ENCODE results near the gene GALNT17. TPM values are rescaled to one million over a fixed set of nuclear protein-coding genes. Genes with fewer than 3 reads are reported as not detected.

GALNT17 gene
- polyA plus RNA-seq, 1 donor from 2014 or later: 15.7 TPM

- Histone ChIP-seq H2AFZ (ENCODE audit: low read depth, low read length) (no peak overlapping the region), H3K9me2 (ENCODE audit: insufficient read depth, low read length) (no peaks in the 10 kb centered on the region), H3K27ac (ENCODE audit: low read length) (no peak overlapping the region), H3K9me3 (ENCODE audit: low read length) (no peaks in the 10 kb centered on the region), H3K36me3 (ENCODE audit: insufficient read depth, low read length) (no peaks in the 10 kb centered on the region), H3K9ac (ENCODE audit: low read length) (no peak overlapping the region), H3F3A (ENCODE audit: insufficient read depth, low read length, poor library complexity, severe bottlenecking) (no peaks in the 10 kb centered on the region), H3K4me2 (ENCODE audit: low read length) (no peak overlapping the region), H3K4me3 (ENCODE audit: low read length) (no peak overlapping the region), H3K79me2 (replicated peaks; ENCODE audit: insufficient read depth, low read length) (no peaks in the 10 kb centered on the region), H4K20me1 (ENCODE audit: insufficient read depth) (no peaks in the 10 kb centered on the region), H3K27me3 (ENCODE audit: insufficient read depth, low read depth, low read length) (no peaks in the 10 kb centered on the region)
- TF ChIP-seq EZH2 (IDR thresholded peaks at IDR 0.05; ENCODE audit: borderline replicate concordance, insufficient read depth, low read length, poor library complexity, severe bottlenecking): no peak
- TF ChIP-seq EP300 (conservative IDR thresholded peaks at IDR 0.05; ENCODE audit: poor library complexity, severe bottlenecking): no peak
- no peak for TF ChIP-seq MXI1 (conservative IDR thresholded peaks at IDR 0.05; ENCODE audit: poor library complexity, severe bottlenecking)
- TF ChIP-seq TAF1 (IDR thresholded peaks at IDR 0.05; ENCODE audit: low read depth): no peak
- TF ChIP-seq RAD21 (conservative IDR thresholded peaks at IDR 0.05): no peak
- no peak for TF ChIP-seq CTCF (IDR thresholded peaks at IDR 0.05; ENCODE audit: poor library complexity, severe bottlenecking)
- TF ChIP-seq REST (IDR thresholded peaks at IDR 0.05; ENCODE audit: borderline replicate concordance): no peak
- TF ChIP-seq SMC3 (conservative IDR thresholded peaks at IDR 0.05; ENCODE audit: poor library complexity): no peak
- TF ChIP-seq POLR2AphosphoS5 (IDR thresholded peaks at IDR 0.05): no peak
Measured at GRCh38 chr7:71695186-71695585, 563.2 kb downstream of the GALNT17 start.

GRCh38 chr7:71696511-71696910 lies 564.6 kb downstream of the GALNT17 start:
- H3K79me2 ChIP-seq (replicated peaks; ENCODE audit: insufficient read depth, low read length): no peaks in the 10 kb centered on the region

More at GRCh38 chr7:71696511-71696910, 564.6 kb downstream of the GALNT17 start:
- Histone ChIP-seq H3K36me3 (ENCODE audit: insufficient read depth, low read length) (no peaks in the 10 kb centered on the region), H3K27ac (ENCODE audit: low read length) (no peak overlapping the region), H3K4me3 (ENCODE audit: low read length) (no peak overlapping the region), H3K4me2 (ENCODE audit: low read length) (no peak overlapping the region), H3K9me2 (ENCODE audit: insufficient read depth, low read length) (no peaks in the 10 kb centered on the region), H3K27me3 (ENCODE audit: insufficient read depth, low read depth, low read length) (no peaks in the 10 kb centered on the region), H2AFZ (ENCODE audit: low read depth, low read length) (no peak overlapping the region), H3K9me3 (ENCODE audit: low read length) (no peaks in the 10 kb centered on the region), H3K9ac (ENCODE audit: low read length) (no peak overlapping the region), H4K20me1 (ENCODE audit: insufficient read depth) (no peaks in the 10 kb centered on the region), H3F3A (ENCODE audit: insufficient read depth, low read length, poor library complexity, severe bottlenecking) (no peaks in the 10 kb centered on the region)
- TF ChIP-seq CTCF (IDR thresholded peaks at IDR 0.05; ENCODE audit: poor library complexity, severe bottlenecking): no peak
- TF ChIP-seq EP300 (conservative IDR thresholded peaks at IDR 0.05; ENCODE audit: poor library complexity, severe bottlenecking): no peak
- TF ChIP-seq REST (IDR thresholded peaks at IDR 0.05; ENCODE audit: borderline replicate concordance): no peak
- TF ChIP-seq TAF1 (IDR thresholded peaks at IDR 0.05; ENCODE audit: low read depth): no peak
- TF ChIP-seq MXI1 (conservative IDR thresholded peaks at IDR 0.05; ENCODE audit: poor library complexity, severe bottlenecking): no peak
- no peak for TF ChIP-seq SMC3 (conservative IDR thresholded peaks at IDR 0.05; ENCODE audit: poor library complexity)
- no peak for TF ChIP-seq EZH2 (IDR thresholded peaks at IDR 0.05; ENCODE audit: borderline replicate concordance, insufficient read depth, low read length, poor library complexity, severe bottlenecking)
- TF ChIP-seq RAD21 (conservative IDR thresholded peaks at IDR 0.05): no peak
- TF ChIP-seq POLR2AphosphoS5 (IDR thresholded peaks at IDR 0.05): no peak

Measured in neural cell (in vitro differentiated cells).